HCT116 (cell line): ENCODE results near the gene SUCLG2. TPM values are rescaled to one million over a fixed set of nuclear protein-coding genes. Genes with fewer than 3 reads are reported as not detected.

Source experiments
- ATAC-seq: fragments of 200-7000 bp; cut with Tn5 transposase; 2 replicates; pipeline ENCODE4 v1.9.1; 2020; ENCODE audit warnings: mild to moderate bottlenecking, moderate library complexity
- BruUV-seq: library from RNA; stranded (reverse); fragments of 400-500 nt; replicated peaks from 2 replicates; lab custom pipeline; 2021; lab: Mats Ljungman, UMichigan
- CTCF ChIA-PET: fragments of 300-600 bp; sonication (Branson Sonifier 250); formaldehyde crosslinking; loops from one replicate; lab custom pipeline; 2021; ENCODE audit warnings: antibody characterized with exemption; lab: Charles Lee
- POLR2A ChIA-PET: fragments of 300-600, 350-600 bp; sonication (Branson Sonifier 250); formaldehyde crosslinking; loops from one replicate; lab custom pipeline; 2021; ENCODE audit warnings: antibody characterized with exemption; lab: Charles Lee
- RAD21 ChIA-PET, 2 experiments: fragments of 300-600 bp; sonication (Branson Sonifier 250); formaldehyde crosslinking; loops; one replicate each; lab custom pipeline; 2023; ENCODE audit warnings: low total read pairs in 2 of 2; ENCODE audit not compliant: uncharacterized antibody in 2 of 2, unreplicated experiment in 2 of 2, low non-redundant PET in 1 of 2; lab: Charles Lee
- DNase-seq: peaks from one replicate; pipeline ENCODE4 v3.0.0-alpha.2; 2010; ENCODE audit warnings: low read depth, low spot score
- H2AFZ ChIP-seq: fragments of 200-600 bp; shearing (Covaris generic), sonication (generic); 2 replicates; pipeline ENCODE4 v1.6.1; 2017; ENCODE audit warnings: low read depth, mixed run types, mixed read lengths, antibody characterized with exemption, low read length; ENCODE audit not compliant: poor library complexity, severe bottlenecking
- H3K27ac ChIP-seq: 2 replicates; pipeline ENCODE4 v1.5.1; 2012; ENCODE audit warnings: low read depth, low read length
- H3K27me3 ChIP-seq: fragments of 200-600 bp; sonication (generic); 2 replicates; pipeline ENCODE4 v1.6.1; 2016; ENCODE audit warnings: mixed run types, low read length, mixed read lengths; ENCODE audit not compliant: insufficient read depth
- H3K36me3 ChIP-seq, 2 experiments: fragments of 200-500 bp in 1 of 2; fragments of 200-600 bp in 1 of 2; sonication (Bioruptor generic) in 1 of 2; sonication (generic) in 1 of 2; 2 replicates each; pipeline versions ENCODE4 v1.5.1 to v1.6.1; 2014 to 2016; ENCODE audit warnings: low read length in 2 of 2, inconsistent platforms in 1 of 2, mixed read lengths in 1 of 2, mixed run types in 1 of 2; ENCODE audit not compliant: insufficient read depth in 2 of 2, control insufficient read depth in 1 of 2
- H3K4me1 ChIP-seq, 2 experiments: fragments of 200-600 bp in 1 of 2; sonication (generic) in 1 of 2; 2 replicates each; pipeline versions ENCODE4 v1.5.1 to v1.6.1; 2012 to 2017; ENCODE audit warnings: low read length in 2 of 2, inconsistent platforms in 1 of 2, mild to moderate bottlenecking in 1 of 2, mixed read lengths in 1 of 2, mixed run types in 1 of 2, moderate library complexity in 1 of 2; ENCODE audit not compliant: insufficient read depth in 2 of 2, control insufficient read depth in 1 of 2
- H3K4me2 ChIP-seq: fragments of 200-600 bp; sonication (generic); 2 replicates; pipeline ENCODE4 v1.6.1; 2017; ENCODE audit warnings: mixed run types, low read length, mixed read lengths
- H3K4me3 ChIP-seq, 2 experiments: fragments of 200-600 bp in 1 of 2; sonication (generic) in 1 of 2; replicated peaks in 1 of 2; 2 replicates each; pipeline ENCODE4 v1.5.1; 2011 to 2016; ENCODE audit warnings: low read length in 2 of 2, control low read depth in 1 of 2, low read depth in 1 of 2, mild to moderate bottlenecking in 1 of 2, mixed read lengths in 1 of 2, mixed run types in 1 of 2
- H3K79me2 ChIP-seq: fragments of 200-600 bp; sonication (generic); 2 replicates; pipeline ENCODE4 v1.6.1; 2017; ENCODE audit warnings: mild to moderate bottlenecking, mixed run types, low read length, moderate library complexity, mixed read lengths; ENCODE audit not compliant: insufficient read depth
- H3K9ac ChIP-seq: fragments of 200-600 bp; sonication (generic); 2 replicates; pipeline ENCODE4 v1.6.1; 2016; ENCODE audit warnings: low read length, mixed read lengths
- H3K9me2 ChIP-seq: fragments of 200-600 bp; sonication (generic), shearing (Covaris generic); 2 replicates; pipeline ENCODE4 v1.6.1; 2017; ENCODE audit warnings: mixed run types, mild to moderate bottlenecking, moderate library complexity; ENCODE audit not compliant: insufficient read depth
- H3K9me3 ChIP-seq, 2 experiments: fragments of 200-500 bp in 1 of 2; fragments of 200-600 bp in 1 of 2; sonication (Bioruptor generic) in 1 of 2; sonication (generic) in 1 of 2; 2 replicates each; pipeline ENCODE4 v1.6.1; 2014 to 2017; ENCODE audit warnings: low read length in 2 of 2, mixed read lengths in 2 of 2, inconsistent platforms in 1 of 2, low read depth in 1 of 2, mild to moderate bottlenecking in 1 of 2, mixed run types in 1 of 2, moderate library complexity in 1 of 2; ENCODE audit not compliant: control insufficient read depth in 1 of 2, insufficient read depth in 1 of 2
- H4K20me1 ChIP-seq: fragments of 200-600 bp; sonication (generic), shearing (Covaris generic); 2 replicates; pipeline ENCODE4 v1.6.1; 2017; ENCODE audit warnings: mixed run types, mild to moderate bottlenecking, moderate library complexity; ENCODE audit not compliant: insufficient read depth
- CBX3 ChIP-seq: IDR thresholded peaks from 2 replicates; pipeline ENCODE4 v1.6.1; 2012; ENCODE audit warnings: low read depth
- CEBPB ChIP-seq: IDR thresholded peaks from 2 replicates; pipeline ENCODE4 v1.6.1; 2012; ENCODE audit warnings: low read depth
- CTCF ChIP-seq, 3 experiments: fragments of 200-600 bp in 1 of 3; sonication (generic) in 1 of 3; IDR thresholded peaks in 2 of 3; conservative IDR thresholded peaks in 1 of 3; 2 replicates each; pipeline ENCODE4 v1.5.1; 2012 to 2017; ENCODE audit warnings: low read depth in 2 of 3, low read length in 2 of 3, antibody characterized with exemption in 1 of 3, borderline replicate concordance in 1 of 3, control low read depth in 1 of 3, mild to moderate bottlenecking in 1 of 3, mixed read lengths in 1 of 3, mixed run types in 1 of 3, moderate library complexity in 1 of 3; ENCODE audit not compliant: insufficient read depth in 1 of 3
- EGR1 ChIP-seq: IDR thresholded peaks from 2 replicates; pipeline ENCODE4 v1.6.1; 2012; ENCODE audit warnings: low read depth
- EZH2 ChIP-seq: fragments of 200-600 bp; sonication (generic); IDR thresholded peaks from 2 replicates; pipeline ENCODE4 v1.6.1; 2017; ENCODE audit warnings: antibody characterized with exemption, mixed run types
- FOSL1 ChIP-seq: IDR thresholded peaks from 2 replicates; pipeline ENCODE4 v1.6.1; 2012; ENCODE audit warnings: low read depth
- JUND ChIP-seq: IDR thresholded peaks from 2 replicates; pipeline ENCODE4 v1.6.1; 2012
- MAX ChIP-seq: IDR thresholded peaks from 2 replicates; pipeline ENCODE4 v1.6.1; 2012
- POLR2AphosphoS5 ChIP-seq: IDR thresholded peaks from 2 replicates; pipeline ENCODE4 v1.6.1; 2011; ENCODE audit warnings: mild to moderate bottlenecking, low read depth, low read length, moderate library complexity
- SIN3A ChIP-seq: IDR thresholded peaks from 2 replicates; pipeline ENCODE4 v1.6.1; 2012; ENCODE audit warnings: low read depth
- SP1 ChIP-seq: IDR thresholded peaks from 2 replicates; pipeline ENCODE4 v1.6.1; 2012; ENCODE audit warnings: low read depth
- TCF7L2 ChIP-seq: IDR thresholded peaks from 2 replicates; pipeline ENCODE4 v1.7.0; 2011; ENCODE audit warnings: borderline replicate concordance, inconsistent platforms; ENCODE audit not compliant: insufficient read depth, insufficient read length; ENCODE audit errors: extremely low read depth
- YY1 ChIP-seq: IDR thresholded peaks from 2 replicates; pipeline ENCODE4 v1.6.1; 2011; ENCODE audit warnings: low read length, low read depth, moderate library complexity, mild to moderate bottlenecking; ENCODE audit not compliant: insufficient replicate concordance; ENCODE audit errors: extremely low read depth
- ZBTB33 ChIP-seq: IDR thresholded peaks from 2 replicates; pipeline ENCODE4 v1.6.1; 2011; ENCODE audit warnings: mild to moderate bottlenecking, low read length, moderate library complexity; ENCODE audit not compliant: insufficient replicate concordance; ENCODE audit errors: extremely low read depth
- ZFX ChIP-seq: fragments of 450-650 bp; IDR thresholded peaks from 2 replicates; pipeline ENCODE4 v1.6.1; 2017
- ZNF274 ChIP-seq: fragments of 200-500 bp; sonication (Bioruptor generic); IDR thresholded peaks from 2 replicates; pipeline ENCODE4 v1.6.1; 2014; ENCODE audit warnings: mild to moderate bottlenecking, low read depth, low read length, inconsistent platforms
- intact Hi-C: fragments of 100-400 bp; cut with micrococcal nuclease; formaldehyde crosslinking; loops from 2 replicates; pipeline ENCODE4 v1.10.0; 2022
- total RNA-seq: library from RNA; stranded (reverse); gene quantifications from one replicate; pipeline ENCODE4 v1.2.1, GENCODE V29; 2021; ENCODE audit not compliant: unreplicated experiment

Gene SUCLG2
- total RNA-seq, 1 experiment from 2014 or later = 49.2 TPM

- H3K4me1 ChIP-seq = no peaks in the 10 kb centered on the region
- no peaks in the 10 kb centered on the region for H3K27me3 ChIP-seq
- ATAC-seq (no peak), DNase-seq (no peak)
- intact Hi-C loops = no loop called here
- H4K20me1 ChIP-seq = peaks cover 3% of the 10 kb centered on the region; the same call in 1 of the 2 replicates
- no peak for TF ChIP-seq ZNF274
- TF ChIP-seq EZH2 = no peak
- no peak for TF ChIP-seq CBX3
- no peak for TF ChIP-seq FOSL1
- TF ChIP-seq ZFX = no peak
- no peak for TF ChIP-seq SIN3A
- no peak for TF ChIP-seq MAX
- TF ChIP-seq POLR2AphosphoS5 = no peak
- TF ChIP-seq SP1 = no peak
- TF ChIP-seq CEBPB = no peak
- H3K9me3 ChIP-seq = no peaks in the 10 kb centered on the region
- peaks cover 7% of the 10 kb centered on the region for H3K79me2 ChIP-seq
- no peak overlapping the region for H3K4me3 ChIP-seq
- ChIA-PET RAD21 (no interaction called here), CTCF (no interaction called here), POLR2A (no interaction called here)
- no peaks in the 10 kb centered on the region for H3K36me3 ChIP-seq
- no peak overlapping the region for H2AFZ ChIP-seq
- no peaks in the 10 kb centered on the region for H3K9me2 ChIP-seq
- BruUV-seq = no TSS peak
- no peak overlapping the region for H3K27ac ChIP-seq
- H3K9ac ChIP-seq = no peak overlapping the region
- no peak overlapping the region for H3K4me2 ChIP-seq
Observed at GRCh38 chr3:67617518-67617917, 36.9 kb downstream of the SUCLG2 start.

GRCh38 chr3:67616046-67616445 is 38.4 kb downstream of the SUCLG2 start:
- ATAC-seq = no peak
- no TSS peak for BruUV-seq
- no peak overlapping the region for H3K4me3 ChIP-seq
- H3K27me3 ChIP-seq = no peaks in the 10 kb centered on the region
- H3K4me2 ChIP-seq = no peak overlapping the region
- no peak overlapping the region for H3K9ac ChIP-seq
- RAD21 ChIA-PET = no interaction called here
- peaks cover 0 to 1% of the 10 kb centered on the region in 2 experiments; a peak in 2 of 4 replicates for H3K4me1 ChIP-seq
- intact Hi-C loops = no loop called here
- H3K9me3 ChIP-seq = no peaks in the 10 kb centered on the region
- POLR2A ChIA-PET = no interaction called here
- no peaks in the 10 kb centered on the region; the same call in 1 of the 2 replicates for H4K20me1 ChIP-seq
- H2AFZ ChIP-seq = no peak overlapping the region
- H3K79me2 ChIP-seq = peaks cover 5% of the 10 kb centered on the region; the same call in 1 of the 2 replicates
- CTCF ChIA-PET = no interaction called here
- no peaks in the 10 kb centered on the region for H3K9me2 ChIP-seq
- DNase-seq = no peak
- no peak overlapping the region for H3K27ac ChIP-seq
- H3K36me3 ChIP-seq = no peaks in the 10 kb centered on the region
- TF ChIP-seq JUND (no peak), TCF7L2 (no peak), FOSL1 (no peak), SP1 (no peak), YY1 (no peak), CTCF (IDR thresholded peaks at IDR 0.05 in 2 of 3, conservative IDR thresholded peaks at IDR 0.05 in 1 of 3; ENCODE audit: borderline replicate concordance in 1 of 3, insufficient read depth in 1 of 3, low read depth in 2 of 3, low read length in 2 of 3) (no peak), EGR1 (no peak), EZH2 (no peak), ZFX (no peak), ZBTB33 (no peak), CEBPB (no peak)
